K562 (cell line): ENCODE measurements around the gene KCNE2. TPM values are rescaled to one million over a fixed set of nuclear protein-coding genes. Genes with fewer than 3 reads are reported as not detected.

Source experiments
- ATAC-seq: fragments of 200-7000 bp; cut with Tn5 transposase; 3 replicates; pipeline ENCODE4 v1.9.1; 2020; ENCODE audit warnings: moderate library complexity
- BruUV-seq: library from RNA; stranded (reverse); fragments of 400-500 nt; replicated peaks from 2 replicates; lab custom pipeline; 2021; lab: Mats Ljungman, UMichigan
- CTCF ChIA-PET: fragments of 300-600 bp; formaldehyde crosslinking; extraction: SDS; loops from one replicate; lab custom pipeline; 2021; ENCODE audit warnings: low intra/inter-chr PET ratio; lab: Yijun Ruan, JAX
- POLR2A ChIA-PET: fragments of 300-600, 350-650 bp; sonication (Branson Sonifier 250); formaldehyde crosslinking; extraction: SDS; loops from one replicate; lab custom pipeline; 2021; ENCODE audit warnings: antibody characterized with exemption, inconsistent platforms; lab: Yijun Ruan, JAX
- DNase-seq, 4 experiments: peaks; one replicate each; pipeline versions ENCODE4 v3.0.0 to v3.0.0-alpha.2; 2011 to 2018; ENCODE audit warnings: low spot score in 3 of 4, mixed read lengths in 3 of 4; ENCODE audit errors: extremely low read depth in 1 of 4
- FAIRE-seq: peaks from 2 replicates; lab custom pipeline; 2011; peaks lifted over from hg19 to GRCh38; lab: Jason Lieb, UNC
- H2AFZ ChIP-seq: 2 replicates; pipeline ENCODE4 v1.6.0; 2011; ENCODE audit warnings: low read depth, low read length, control low read depth, inconsistent platforms
- H3K27ac ChIP-seq: fragments of 200-600 bp; 3 replicates; pipeline ENCODE4 v1.8.0; 2011; ENCODE audit warnings: low read depth, mild to moderate bottlenecking, control low read depth, inconsistent platforms, low read length, moderate library complexity, mixed read lengths; ENCODE audit errors: extremely low read depth
- H3K27me3 ChIP-seq, 2 experiments: fragments of 300-600 bp in 1 of 2; 2 replicates in 1 of 2; 3 replicates in 1 of 2; pipeline versions ENCODE4 v1.6.0 to v1.8.0; 2011; ENCODE audit warnings: inconsistent platforms in 2 of 2, low read length in 2 of 2, mild to moderate bottlenecking in 1 of 2, mixed read lengths in 1 of 2, moderate library complexity in 1 of 2; ENCODE audit not compliant: control insufficient read depth in 2 of 2, insufficient read depth in 2 of 2
- H3K36me3 ChIP-seq: fragments of 300-600 bp; 3 replicates; pipeline ENCODE4 v1.8.0; 2011; ENCODE audit warnings: mild to moderate bottlenecking, low read length, inconsistent platforms; ENCODE audit not compliant: control insufficient read depth, insufficient read depth
- H3K4me1 ChIP-seq, 2 experiments: fragments of 200-600 bp in 1 of 2; replicated peaks in 1 of 2; 2 replicates in 1 of 2; 3 replicates in 1 of 2; pipeline versions ENCODE4 v1.5.1 to v1.8.0; 2011; ENCODE audit warnings: inconsistent platforms in 2 of 2, low read length in 2 of 2, mild to moderate bottlenecking in 1 of 2, mixed read lengths in 1 of 2, moderate library complexity in 1 of 2; ENCODE audit not compliant: control insufficient read depth in 2 of 2, insufficient read depth in 2 of 2
- H3K4me2 ChIP-seq: 2 replicates; pipeline ENCODE4 v1.6.1; 2011; ENCODE audit warnings: low read length, control low read depth, inconsistent platforms, mixed read lengths; ENCODE audit not compliant: insufficient read depth
- H3K4me3 ChIP-seq: fragments of 200-600 bp; sonication (generic), shearing (Covaris generic); 2 replicates; pipeline ENCODE4 v1.5.1; 2016; ENCODE audit warnings: control low read depth, inconsistent platforms
- H3K79me2 ChIP-seq: fragments of 200-600 bp; 3 replicates; pipeline ENCODE4 v1.8.0; 2011; ENCODE audit warnings: low read length, inconsistent platforms; ENCODE audit not compliant: control insufficient read depth, insufficient read depth
- H3K9ac ChIP-seq, 2 experiments: 2 replicates each; pipeline versions ENCODE4 v1.6.0 to v1.6.1; 2011; ENCODE audit warnings: low read depth in 2 of 2, low read length in 2 of 2, control low read depth in 1 of 2, inconsistent platforms in 1 of 2, mild to moderate bottlenecking in 1 of 2, mixed read lengths in 1 of 2; ENCODE audit not compliant: insufficient read depth in 1 of 2
- H3K9me1 ChIP-seq: one replicate; pipeline ENCODE4 v1.6.0; 2011; ENCODE audit warnings: inconsistent platforms, mild to moderate bottlenecking, low read length, moderate library complexity; ENCODE audit not compliant: control insufficient read depth, insufficient read depth
- H3K9me3 ChIP-seq: replicated peaks from 2 replicates; pipeline ENCODE4 v1.5.1; 2011; ENCODE audit warnings: low read depth, low read length, inconsistent platforms; ENCODE audit not compliant: control insufficient read depth, insufficient read depth
- H4K20me1 ChIP-seq: replicated peaks from 2 replicates; pipeline ENCODE4 v1.6.1; 2011; ENCODE audit warnings: low read length, inconsistent platforms, mixed read lengths; ENCODE audit not compliant: control insufficient read depth, insufficient read depth
- BRD9 ChIP-seq: fragments of 450-650 bp; IDR thresholded peaks from 2 replicates; pipeline ENCODE4 v1.6.1; 2018; ENCODE audit warnings: low read depth; ENCODE audit not compliant: partially characterized antibody
- CEBPG ChIP-seq, 3 experiments: fragments of 200-800 bp in 1 of 3; sonication (Bioruptor generic) in 1 of 3; sonication (generic) in 1 of 3; formaldehyde crosslinking in 1 of 3; IDR thresholded peaks in 2 of 3; conservative IDR thresholded peaks in 1 of 3; 2 replicates each; pipeline versions ENCODE4 v1.6.1 to v1.8.0; 2016 to 2022; ENCODE audit warnings: missing compliant biosample characterization in 2 of 3, missing genetic modification characterization in 2 of 3, mild to moderate bottlenecking in 1 of 3, missing genetic modification reagents in 1 of 3
- EP400 ChIP-seq: fragments of 450-650 bp; IDR thresholded peaks from 2 replicates; pipeline ENCODE4 v1.6.1; 2017; ENCODE audit warnings: antibody characterized with exemption, mild to moderate bottlenecking, moderate library complexity
- IRF2 ChIP-seq: sonication (generic); formaldehyde crosslinking; IDR thresholded peaks from 2 replicates; pipeline ENCODE4 v1.8.1; 2022; ENCODE audit warnings: mild to moderate bottlenecking, missing genetic modification reagents
- KLF13 ChIP-seq: fragments of 450-650 bp; IDR thresholded peaks from 2 replicates; pipeline ENCODE4 v1.6.1; 2016; ENCODE audit warnings: missing genetic modification characterization, low read depth, mild to moderate bottlenecking, missing compliant biosample characterization, moderate library complexity, borderline replicate concordance
- SAFB ChIP-seq: fragments of 200-400 bp; formaldehyde crosslinking; IDR thresholded peaks from 2 replicates; pipeline ENCODE4 v1.6.1; 2017; ENCODE audit warnings: low read depth, low read length, borderline replicate concordance
- SIN3B ChIP-seq: fragments of 450-650 bp; IDR thresholded peaks from 2 replicates; pipeline ENCODE4 v1.6.1; 2017; ENCODE audit warnings: low read depth, mild to moderate bottlenecking, moderate library complexity
- SRSF1 ChIP-seq: fragments of 200-400 bp; formaldehyde crosslinking; IDR thresholded peaks from 2 replicates; pipeline ENCODE4 v1.6.1; 2017; ENCODE audit warnings: mild to moderate bottlenecking, low read depth, low read length, moderate library complexity
- ZNF121 ChIP-seq: sonication (generic); formaldehyde crosslinking; conservative IDR thresholded peaks from 2 replicates; pipeline ENCODE4 v1.8.0; 2022; ENCODE audit warnings: missing genetic modification reagents
- WGBS: fragments of 100-300 bp; shearing (Covaris generic); methylation state at CpG from one replicate; pipeline ENCODE4 v1.1.6; 2016; ENCODE audit warnings: low coverage, mixed read lengths; ENCODE audit not compliant: insufficient coverage; ENCODE audit errors: missing lambda C conversion rate; 5-methylcytosine and 5-hydroxymethylcytosine counted together
- in situ Hi-C: fragments of 300-500 bp; cut with MboI; formaldehyde crosslinking; loops from 4 replicates; pipeline ENCODE4 v1.15.0; 2018; ENCODE audit warnings: inconsistent platforms, mixed read lengths
- intact Hi-C: fragments of 100-400 bp; cut with micrococcal nuclease; formaldehyde crosslinking; loops from 2 replicates; pipeline ENCODE4 v1.14.2; 2022
- polyA plus RNA-seq, 8 experiments: library from polyadenylated mRNA; depleted of rRNA in 4 of 8; stranded (reverse) in 5 of 8; unstranded in 3 of 8; fragments of >200 nt; fragmentation: Nextera tagmentation in 2 of 8; fragmentation: Illumina TruSeq in 1 of 8; extraction: Ambion mirVana in 2 of 8; extraction: Trizol in 1 of 8; gene quantifications; 2 replicates each; pipeline versions ENCODE4 v1.2.1 to v1.2.3, GENCODE V29; 2011 to 2014; ENCODE audit warnings: inconsistent platforms in 1 of 8, missing spikeins in 1 of 8
- total RNA-seq, 7 experiments: library from RNA; depleted of rRNA in 6 of 7; stranded (reverse); fragments of >200 nt in 6 of 7; fragmentation: Illumina TruSeq in 2 of 7; extraction: Trizol in 2 of 7; gene quantifications; 2 replicates each; pipeline versions ENCODE4 v1.2.1 to v1.2.3, GENCODE V29; 2011 to 2021; ENCODE audit warnings: low replicate concordance in 1 of 7
- TF ChIP-seq, protein P1 (sequence below), 2 experiments: IDR thresholded peaks; 2 replicates each; pipeline ENCODE4 v1.6.1; 2011; ENCODE audit warnings: borderline replicate concordance in 1 of 2, control low read depth in 1 of 2, low read depth in 1 of 2, low read length in 1 of 2, mild to moderate bottlenecking in 1 of 2, mixed read lengths in 1 of 2, moderate library complexity in 1 of 2; ENCODE audit not compliant: insufficient read depth in 1 of 2, insufficient read length in 1 of 2, poor library complexity in 1 of 2, severe bottlenecking in 1 of 2; ENCODE audit errors: extremely low read depth in 1 of 2

KCNE2 gene
- total and polyA plus RNA-seq, 9 of the 15 experiments (the other 6 are each of a cell fraction or from before 2014, with no cell fraction given) = not detected

DNA sequence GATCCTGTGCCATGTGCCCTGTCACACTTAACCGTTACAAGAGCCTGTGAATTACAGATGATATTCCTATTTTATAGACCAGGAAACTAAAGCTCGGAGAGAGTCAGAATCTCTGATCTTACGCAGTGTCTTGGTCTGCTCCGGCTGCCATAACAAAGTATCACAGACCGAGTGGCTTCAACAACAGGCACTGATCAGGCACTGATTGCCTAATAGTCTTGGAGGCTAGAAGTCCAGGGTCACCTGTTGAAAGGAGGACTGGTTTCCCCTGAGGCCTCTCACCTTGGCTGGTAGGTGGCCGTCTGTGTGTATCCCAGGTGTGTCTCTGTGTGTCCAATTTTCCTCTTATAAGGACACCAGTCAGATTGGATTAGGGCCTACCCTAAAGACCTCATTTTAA is 31.5 kb upstream of the KCNE2 start:
- BruUV-seq = no TSS peak
- Histone ChIP-seq H3K4me3 (no peak overlapping the region), H3K9me1 (no peaks in the 10 kb centered on the region), H2AFZ (no peak overlapping the region), H3K4me1 (no peaks in the 10 kb centered on the region), H3K9ac (no peak overlapping the region), H3K36me3 (no peaks in the 10 kb centered on the region), H3K79me2 (no peaks in the 10 kb centered on the region), H3K9me3 (no peaks in the 10 kb centered on the region), H3K27me3 (peaks cover 21 to 40% of the 10 kb centered on the region in 2 experiments; a peak in 4 of 5 replicates), H3K4me2 (no peak overlapping the region), H3K27ac (no peak overlapping the region), H4K20me1 (no peaks in the 10 kb centered on the region)
- POLR2A ChIA-PET = interaction anchor here (1.0 kb wide), 1 partner anchor 16 kb away, joined by 4 read pairs; no protein-coding TSS in a partner anchor
- whole genome bisulfite sequencing = 17% methylated on average over 6 of the region's 6 CpGs
- no peak for ATAC-seq
- intact Hi-C loops = no loop called here
- in situ Hi-C loops = no loop called here
- no peak for DNase-seq
- CTCF ChIA-PET = no interaction called here
- no peak for TF ChIP-seq IRF2 (CRISPR knock-in tag)
- TF ChIP-seq, protein P1, sequence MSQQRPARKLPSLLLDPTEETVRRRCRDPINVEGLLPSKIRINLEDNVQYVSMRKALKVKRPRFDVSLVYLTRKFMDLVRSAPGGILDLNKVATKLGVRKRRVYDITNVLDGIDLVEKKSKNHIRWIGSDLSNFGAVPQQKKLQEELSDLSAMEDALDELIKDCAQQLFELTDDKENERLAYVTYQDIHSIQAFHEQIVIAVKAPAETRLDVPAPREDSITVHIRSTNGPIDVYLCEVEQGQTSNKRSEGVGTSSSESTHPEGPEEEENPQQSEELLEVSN (IDR thresholded peaks at IDR 0.05; ENCODE audit: borderline replicate concordance in 1 of 2, extremely low read depth in 1 of 2, insufficient read depth in 1 of 2, insufficient read length in 1 of 2, low read depth in 1 of 2, low read length in 1 of 2, poor library complexity in 1 of 2, severe bottlenecking in 1 of 2) = no peak
- TF ChIP-seq BRD9 = no peak
- no peak for TF ChIP-seq SIN3B
- no peak for TF ChIP-seq SAFB
- no peak for TF ChIP-seq SRSF1
- no peak for TF ChIP-seq ZNF121 (CRISPR knock-in tag)
- TF ChIP-seq EP400 = no peak
- TF ChIP-seq CEBPG (CRISPR knock-in tag; IDR thresholded peaks at IDR 0.05) = no peak
- no peak for TF ChIP-seq CEBPG (tag; conservative IDR thresholded peaks at IDR 0.05 in 1 of 2, IDR thresholded peaks at IDR 0.05 in 1 of 2)
- TF ChIP-seq KLF13 (tag) = no peak
- no peak for FAIRE-seq
